Ureter (tissue), 1 donor: ENCODE measurements around the gene RPS6KA5. TPM values are rescaled to one million over a fixed set of nuclear protein-coding genes. Genes with fewer than 3 reads are reported as not detected.
"Not testable (repeated sequence)": the region's sequence is repeated elsewhere in the genome, so short reads cannot be mapped to it uniquely, and the experiment has no call there.

Source experiments
- DNase-seq: peaks from one replicate; pipeline ENCODE4 v3.0.0-alpha.2; 2020; ENCODE audit warnings: low spot score
- total RNA-seq: library from RNA; stranded (reverse); gene quantifications from one replicate; pipeline ENCODE4 v1.2.4, GENCODE V29; 2023
- donor health status: DM: yes; HTN: yes; CAD: no.

Gene RPS6KA5
- total RNA-seq, 1 donor from 2014 or later, result 19.7 TPM

DNA sequence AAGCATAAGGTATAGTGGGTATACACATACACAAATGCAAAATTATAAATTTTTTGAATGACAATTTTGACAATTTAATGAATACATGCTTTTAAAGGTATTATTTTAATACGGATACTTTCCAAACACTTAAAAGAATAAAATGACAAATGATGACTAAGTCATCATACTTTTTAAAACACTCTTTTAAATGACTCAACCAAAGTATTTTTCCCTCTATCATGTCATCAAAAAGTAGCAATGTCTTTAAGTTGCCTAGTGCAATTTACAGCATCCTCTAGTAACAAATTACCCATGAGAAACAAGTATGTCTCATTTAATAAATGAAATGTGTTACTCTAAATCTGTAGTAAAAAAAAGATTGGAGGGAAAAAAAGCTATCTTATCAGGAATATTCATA, 73.3 kb downstream of the RPS6KA5 start:
- DNase-seq, result no peak

GRCh38 chr14:90986510-90986909, 73.9 kb downstream of the RPS6KA5 start:
- no peak for DNase-seq

GRCh38 chr14:90985601-90986242, 74.7 kb downstream of the RPS6KA5 start:
- DNase-seq, result no peak

- DNase-seq, result no peak
Observed at GRCh38 chr14:90983560-90983959, 76.9 kb downstream of the RPS6KA5 start.

- DNase-seq, result no peak
Observed at GRCh38 chr14:90981636-90982035, 78.8 kb downstream of the RPS6KA5 start.

DNA sequence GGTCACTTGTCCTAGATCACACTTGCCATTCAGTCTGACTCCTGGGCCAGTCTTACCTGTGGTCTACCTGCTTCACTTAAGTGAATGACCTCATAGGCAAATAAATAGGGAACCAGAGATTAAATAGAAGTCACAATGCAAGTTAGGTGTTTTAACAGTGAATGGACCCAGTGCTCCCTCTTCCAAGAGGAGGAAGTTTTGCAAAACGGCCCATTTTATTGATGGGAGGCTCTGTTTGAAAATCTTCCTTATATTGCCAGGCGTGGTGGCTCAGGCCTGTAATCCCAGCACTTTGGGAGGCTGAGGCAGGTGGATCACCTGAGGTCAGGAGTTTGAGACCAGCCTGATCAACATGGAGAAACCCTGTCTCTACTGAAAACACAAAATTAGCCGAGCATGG, 79.8 kb downstream of the RPS6KA5 start:
- not testable (repeated sequence) for DNase-seq

DNA sequence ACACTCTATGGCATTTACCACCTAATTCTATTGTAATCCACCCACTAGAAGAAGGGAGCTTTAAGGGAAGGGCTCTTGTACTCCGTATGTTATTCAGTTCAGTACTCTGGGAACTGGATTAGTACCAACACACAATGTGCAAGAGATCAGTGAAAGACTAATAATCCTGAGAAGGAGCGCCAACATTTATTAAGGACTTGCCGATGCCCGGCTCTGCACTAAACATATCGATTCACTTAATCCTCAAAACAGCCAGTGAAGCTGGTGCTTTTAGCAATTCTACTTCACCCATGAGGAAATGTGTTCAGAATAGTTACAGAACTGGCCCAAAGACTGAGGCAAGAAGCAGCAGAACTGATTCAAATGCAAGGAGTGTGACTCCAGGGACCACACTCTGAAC, 80.9 kb downstream of the RPS6KA5 start:
- no peak for DNase-seq

DNA sequence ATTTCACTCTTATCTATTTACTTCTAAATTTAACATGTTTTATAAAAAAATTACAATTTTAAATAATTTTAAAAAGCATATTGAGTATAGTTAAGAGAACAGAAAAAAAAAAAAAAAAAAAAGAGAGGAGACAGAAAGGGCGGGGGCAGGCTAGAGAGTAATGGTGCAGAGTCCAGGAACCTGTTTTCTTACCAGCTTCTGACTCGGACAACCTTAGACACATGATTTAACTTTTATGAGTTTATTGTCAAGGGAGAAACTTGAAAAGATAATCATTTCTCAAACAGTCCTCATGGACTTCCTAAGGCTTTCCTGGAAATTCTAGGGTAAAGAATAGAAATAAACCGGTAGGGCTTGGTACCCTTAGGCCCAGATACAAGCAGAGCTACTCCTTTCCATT, 84.3 kb downstream of the RPS6KA5 start:
- no peak for DNase-seq

- no peak for DNase-seq
Observed at GRCh38 chr14:90971687-90972086, 88.8 kb downstream of the RPS6KA5 start.

- no peak for DNase-seq
Observed at GRCh38 chr14:90970167-90970600, 90.3 kb downstream of the RPS6KA5 start.

GRCh38 chr14:90969531-90970166, 90.8 kb downstream of the RPS6KA5 start:
- no peak for DNase-seq

DNA sequence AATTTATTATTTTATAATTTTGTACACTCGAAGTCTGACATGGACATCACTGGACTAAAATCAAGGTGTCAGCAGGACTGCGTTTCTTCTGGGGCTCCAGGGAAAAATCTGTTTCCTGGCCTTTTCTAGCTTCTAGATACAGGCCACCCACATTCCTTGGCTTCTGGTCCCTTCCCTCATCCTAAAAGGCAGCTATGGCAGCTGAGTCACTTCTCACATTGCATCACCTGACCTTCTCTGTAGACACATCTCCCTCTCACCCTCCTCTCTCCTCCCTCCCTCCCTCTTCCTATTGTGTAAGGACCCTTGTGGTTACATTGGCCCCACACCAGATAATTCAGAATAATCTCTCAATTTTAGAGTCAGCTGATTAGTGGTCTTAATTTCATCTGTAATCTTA, 92.4 kb downstream of the RPS6KA5 start:
- no peak for DNase-seq

GRCh38 chr14:90966493-90966892, 93.9 kb downstream of the RPS6KA5 start:
- no peak for DNase-seq

DNA sequence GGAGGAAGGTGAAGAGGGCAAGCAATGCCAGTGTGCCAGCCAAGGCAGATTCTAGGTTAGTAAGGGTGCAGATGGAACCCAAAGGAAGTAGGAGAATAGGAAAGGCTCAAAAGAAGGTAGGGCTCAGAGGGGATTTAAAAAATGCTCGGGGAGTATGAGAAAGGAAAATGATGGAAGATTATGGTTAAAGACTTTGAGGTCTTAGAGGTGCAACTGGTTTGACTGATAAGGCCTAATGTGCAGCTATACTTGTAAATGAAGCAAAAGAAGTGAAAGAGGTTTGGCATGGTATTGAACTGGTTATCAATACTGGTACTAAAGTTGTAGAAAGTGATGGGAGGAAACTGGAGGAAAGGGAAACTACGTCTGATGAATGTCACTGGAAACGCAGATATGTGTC, 94.7 kb downstream of the RPS6KA5 start:
- no peak for DNase-seq

GRCh38 chr14:90963343-90963742, 97.1 kb downstream of the RPS6KA5 start:
- no peak for DNase-seq

DNA sequence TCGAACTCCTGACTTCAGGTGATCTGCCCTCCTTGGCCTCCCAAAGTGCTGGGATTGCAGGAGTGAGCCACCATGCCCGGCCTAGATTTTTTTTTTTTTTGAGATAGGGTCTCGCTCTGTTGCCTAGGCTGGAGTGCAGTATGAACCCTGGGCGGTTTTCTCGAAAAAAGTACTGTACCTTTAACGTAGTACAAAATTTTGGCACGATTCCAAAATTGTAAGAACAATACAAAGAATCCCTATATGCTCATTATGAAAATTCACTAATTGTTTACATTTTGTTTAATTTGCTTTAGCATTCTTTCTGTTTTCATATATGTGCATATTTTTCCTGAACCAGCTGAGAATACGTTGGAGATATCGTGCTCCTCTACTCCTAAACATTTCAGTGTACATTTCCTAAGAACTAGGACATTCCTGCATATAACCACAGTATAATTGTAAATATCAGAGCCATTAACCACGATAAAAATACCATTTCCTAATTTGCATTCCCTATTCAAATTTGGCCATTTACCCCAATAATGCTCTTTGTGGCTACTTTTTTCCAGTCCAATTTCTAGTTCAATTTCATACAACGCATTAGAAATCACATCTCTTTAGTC, 97.8 kb downstream of the RPS6KA5 start:
- DNase-seq, result no peak

DNA sequence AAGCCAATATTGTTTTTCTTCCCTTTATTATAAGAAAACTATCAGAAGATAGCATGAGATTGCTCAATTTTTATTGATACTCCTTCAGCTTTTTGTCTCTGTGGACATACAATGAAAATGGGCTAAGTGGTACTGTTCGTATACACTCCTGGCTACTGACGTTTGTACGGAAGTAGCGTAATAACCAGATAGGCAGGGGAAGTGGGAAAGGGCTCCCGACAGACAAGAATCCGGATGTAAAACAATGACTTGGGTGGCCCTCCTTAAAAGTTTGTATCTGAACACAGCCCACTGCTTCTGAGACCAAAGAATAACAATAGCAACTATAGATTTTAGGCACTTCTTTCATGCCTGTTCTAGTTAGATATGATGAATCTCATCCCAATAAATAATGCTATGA, 99.6 kb downstream of the RPS6KA5 start:
- DNase-seq, result no peak

GRCh38 chr14:90959344-90959743, 101.1 kb downstream of the RPS6KA5 start:
- DNase-seq, result no peak

DNA sequence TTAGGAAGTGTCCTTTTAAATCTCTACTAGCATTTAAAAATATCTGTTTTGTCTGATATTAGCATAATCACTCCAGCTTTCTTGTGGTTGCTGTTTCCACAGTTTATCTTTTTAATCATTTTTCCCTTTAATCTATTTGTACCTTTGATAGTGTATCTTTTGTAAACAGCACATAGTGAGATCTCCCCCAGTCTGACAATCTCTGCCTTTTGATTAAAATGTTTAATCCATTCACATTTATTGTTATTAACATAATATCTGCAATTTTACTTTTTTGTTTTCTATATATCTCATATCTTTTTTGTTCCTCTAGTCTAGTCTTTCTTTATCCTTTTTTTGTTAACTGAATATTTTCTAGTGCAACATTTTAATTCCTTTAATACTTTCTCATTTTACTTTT, 104.2 kb downstream of the RPS6KA5 start:
- DNase-seq, result no peak

- not testable (repeated sequence) for DNase-seq
Observed at GRCh38 chr14:90953643-90954042, 106.8 kb downstream of the RPS6KA5 start.

GRCh38 chr14:90943367-90943766, 117.1 kb downstream of the RPS6KA5 start:
- DNase-seq, result no peak

- DNase-seq, result no peak
Observed at GRCh38 chr14:90942511-90942910, 117.9 kb downstream of the RPS6KA5 start.

DNA sequence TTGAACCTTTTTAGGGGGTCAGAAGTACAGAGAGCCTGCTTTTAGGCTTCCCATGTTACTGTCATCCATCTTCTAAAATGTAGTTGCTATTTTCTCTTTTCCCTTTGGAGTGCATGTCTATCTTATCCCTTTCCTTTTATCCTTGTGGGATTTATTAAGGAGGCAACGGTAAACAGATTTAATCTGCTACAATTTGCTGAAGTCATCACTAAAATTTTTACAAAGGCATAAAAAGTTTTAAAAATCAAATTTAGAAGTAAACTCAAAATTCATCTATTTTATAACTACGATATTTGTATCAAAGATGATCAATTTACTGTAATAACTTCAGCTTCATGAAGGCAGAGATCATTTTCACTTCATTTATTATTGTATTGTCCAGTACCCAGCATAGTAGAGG, 118.7 kb downstream of the RPS6KA5 start:
- DNase-seq, result no peak
